ENCODE data around the gene RAPGEF4.

DNA sequence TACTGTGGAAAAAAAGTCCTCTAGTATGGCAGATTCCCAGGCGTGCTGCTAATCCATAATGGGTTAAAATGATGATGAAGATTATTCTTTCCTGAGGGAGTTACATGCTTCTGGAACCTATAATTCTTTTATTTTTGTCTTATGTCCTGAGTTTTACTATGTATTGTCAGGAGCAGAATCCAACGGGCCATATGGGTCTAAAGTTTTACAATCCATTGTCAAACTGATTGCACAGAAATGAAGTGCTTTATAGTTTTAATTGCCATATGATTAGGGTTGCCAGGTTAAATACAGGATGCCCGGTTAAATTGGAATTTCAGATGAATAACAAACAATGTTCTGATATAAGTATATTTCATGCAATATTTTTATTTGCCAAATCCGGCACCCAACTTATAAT is 239.1 kb downstream of the RAPGEF4 start:
- TF ChIP-seq, protein P1, sequence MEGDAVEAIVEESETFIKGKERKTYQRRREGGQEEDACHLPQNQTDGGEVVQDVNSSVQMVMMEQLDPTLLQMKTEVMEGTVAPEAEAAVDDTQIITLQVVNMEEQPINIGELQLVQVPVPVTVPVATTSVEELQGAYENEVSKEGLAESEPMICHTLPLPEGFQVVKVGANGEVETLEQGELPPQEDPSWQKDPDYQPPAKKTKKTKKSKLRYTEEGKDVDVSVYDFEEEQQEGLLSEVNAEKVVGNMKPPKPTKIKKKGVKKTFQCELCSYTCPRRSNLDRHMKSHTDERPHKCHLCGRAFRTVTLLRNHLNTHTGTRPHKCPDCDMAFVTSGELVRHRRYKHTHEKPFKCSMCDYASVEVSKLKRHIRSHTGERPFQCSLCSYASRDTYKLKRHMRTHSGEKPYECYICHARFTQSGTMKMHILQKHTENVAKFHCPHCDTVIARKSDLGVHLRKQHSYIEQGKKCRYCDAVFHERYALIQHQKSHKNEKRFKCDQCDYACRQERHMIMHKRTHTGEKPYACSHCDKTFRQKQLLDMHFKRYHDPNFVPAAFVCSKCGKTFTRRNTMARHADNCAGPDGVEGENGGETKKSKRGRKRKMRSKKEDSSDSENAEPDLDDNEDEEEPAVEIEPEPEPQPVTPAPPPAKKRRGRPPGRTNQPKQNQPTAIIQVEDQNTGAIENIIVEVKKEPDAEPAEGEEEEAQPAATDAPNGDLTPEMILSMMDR (IDR thresholded peaks at IDR 0.05): no peak
- no peak for TF ChIP-seq POLR2A (IDR thresholded peaks at IDR 0.05)
